GM19324 (cell line): Measurements from ENCODE around the gene CEBPB.

Experiments
- ATAC-seq: cut with Tn5 transposase; IDR thresholded peaks from one replicate; pipeline ENCODE4 v1.9.1; 2021; ENCODE audit warnings: mild to moderate bottlenecking, moderate library complexity; ENCODE audit not compliant: unreplicated experiment, low FRiP score

Gene CEBPB

DNA sequence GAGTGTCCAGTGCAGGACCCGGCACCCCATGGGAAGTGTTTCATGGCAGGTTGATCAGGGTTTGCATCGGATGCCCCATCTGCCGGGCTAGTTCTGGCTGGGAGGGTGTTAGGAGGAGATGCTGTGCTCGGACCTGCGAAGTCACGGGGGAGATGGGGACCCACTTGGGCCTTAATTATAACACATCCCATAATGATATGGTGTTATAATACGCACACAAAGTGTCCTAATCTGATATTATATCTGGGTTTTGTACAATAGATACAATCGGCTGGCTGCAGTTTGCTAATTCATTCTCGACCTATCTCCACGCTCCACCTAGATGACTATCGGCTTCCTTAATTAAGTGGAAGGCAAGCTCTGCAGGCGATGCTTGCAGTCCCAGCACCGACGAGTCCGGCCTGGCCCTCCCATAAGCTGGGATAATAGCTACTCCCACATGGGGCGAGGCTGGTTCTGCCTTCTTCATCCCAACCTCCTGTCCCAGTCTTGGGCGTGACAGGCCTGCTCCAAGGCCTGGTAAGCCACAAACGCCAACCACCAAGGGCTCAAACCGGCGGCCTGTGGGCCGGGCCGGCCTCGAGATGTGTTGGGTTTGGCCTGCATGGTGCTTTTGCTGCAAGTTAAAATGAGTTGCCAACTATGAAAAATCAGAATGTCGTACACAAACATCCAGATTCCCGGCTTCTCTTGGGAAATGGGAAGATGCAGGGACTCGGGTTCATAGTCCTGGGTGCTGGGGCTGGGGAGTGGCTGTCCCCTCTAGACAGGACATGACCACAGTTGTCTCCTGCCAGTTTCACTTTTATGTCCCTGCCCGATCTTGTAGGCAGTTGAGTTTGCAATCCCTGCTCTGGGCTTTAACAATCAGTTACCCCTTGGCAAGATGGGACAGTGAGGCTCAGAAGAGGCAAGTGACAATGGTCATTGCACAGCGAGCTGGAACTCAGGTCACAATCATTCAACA lies 32.7 kb downstream of the CEBPB start:
- ATAC-seq = no peak

DNA sequence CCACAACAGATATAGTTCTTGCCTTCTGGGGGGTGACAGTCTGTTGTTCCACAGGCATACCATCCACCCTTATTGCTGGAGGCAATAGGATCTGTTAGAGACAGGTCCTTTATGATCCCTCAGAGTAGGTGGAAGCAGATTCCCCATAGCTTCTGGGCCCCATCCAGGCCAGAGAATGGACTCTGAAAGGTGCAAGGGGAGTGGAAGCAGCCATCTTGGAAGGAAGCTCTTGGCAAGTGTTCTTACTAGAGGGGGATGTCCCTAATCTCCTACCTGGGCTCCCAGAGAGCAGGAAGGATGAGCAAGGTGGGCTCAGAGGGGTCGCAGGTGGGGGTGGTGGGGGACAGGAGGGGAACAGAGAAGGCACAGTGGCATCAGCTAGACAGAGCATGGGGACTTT lies 33.4 kb downstream of the CEBPB start:
- ATAC-seq = no peak

DNA sequence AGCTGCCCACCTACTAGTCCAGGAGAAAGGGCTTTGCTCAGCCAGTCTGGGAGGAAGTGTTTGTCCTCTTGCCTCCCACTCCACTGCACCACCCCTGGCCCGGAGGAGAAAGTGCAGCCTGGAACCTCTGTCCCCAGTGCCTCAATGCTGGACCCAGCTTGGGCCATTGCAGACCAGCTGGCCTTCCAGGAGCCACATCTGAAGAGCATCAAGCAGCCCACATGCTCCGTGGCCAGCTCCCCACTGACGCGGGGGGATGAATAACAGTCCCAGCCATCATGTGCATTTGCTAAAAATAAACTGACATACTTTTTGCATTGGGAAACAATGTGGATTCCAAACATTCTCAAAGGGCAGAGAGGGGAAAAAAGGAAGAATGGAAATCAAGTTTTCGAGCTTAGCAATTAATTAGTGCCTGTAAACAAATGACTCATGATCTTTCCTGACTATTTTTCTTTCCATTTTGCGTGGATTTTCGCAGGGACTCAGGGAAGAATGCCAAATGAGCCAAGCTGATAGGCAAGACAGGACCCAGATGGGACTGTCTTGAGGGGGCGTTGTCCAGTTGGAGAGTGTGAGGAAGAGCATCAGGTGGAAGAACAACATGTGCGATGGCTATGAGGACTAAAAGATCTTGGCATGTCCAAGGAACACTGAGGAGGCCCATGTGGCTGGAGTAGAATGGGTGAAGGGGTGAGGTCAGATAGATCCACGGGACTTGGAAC lies 34.1 kb downstream of the CEBPB start:
- no peak for ATAC-seq

DNA sequence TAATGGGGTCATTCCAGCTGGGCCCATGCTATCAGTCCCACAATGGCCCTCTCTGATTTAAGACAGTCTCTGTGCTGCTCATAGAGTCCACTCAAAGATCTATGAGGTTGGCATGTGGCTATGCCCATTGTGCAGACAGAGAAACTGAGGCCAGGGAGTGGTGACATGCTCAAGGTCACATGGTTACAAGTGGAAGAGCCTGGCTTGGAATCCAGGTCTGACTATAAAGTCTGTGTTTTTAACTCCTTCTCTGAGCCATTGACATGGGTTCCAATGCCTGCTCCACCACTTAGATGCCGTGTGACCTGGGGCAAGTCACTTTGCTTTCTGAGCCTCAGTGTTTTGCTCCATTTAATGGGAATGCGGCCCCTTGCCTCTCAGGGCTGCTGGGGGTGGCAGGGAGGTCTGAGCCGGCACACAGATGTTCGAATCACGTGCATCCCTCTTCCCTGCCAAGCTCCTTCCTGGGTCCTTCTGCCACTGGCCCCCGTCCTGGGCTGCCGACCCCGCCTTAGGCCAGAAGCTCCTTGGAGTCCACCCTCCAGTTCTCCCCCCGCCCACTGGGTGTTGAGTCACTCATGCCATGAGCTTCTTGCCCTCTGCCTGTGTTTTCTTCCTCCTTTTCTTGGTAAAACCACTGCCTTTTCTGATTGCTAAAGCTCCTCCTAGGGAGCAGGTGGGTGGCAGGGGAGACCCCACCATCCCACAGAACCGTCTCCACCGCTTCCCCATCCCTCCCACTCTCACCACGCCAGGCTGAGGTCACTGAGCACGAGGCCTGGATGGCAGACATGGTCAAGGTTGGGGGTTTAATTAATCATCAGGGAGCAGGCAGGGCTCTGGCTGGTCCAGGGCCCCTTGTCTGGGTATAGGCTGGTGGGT lies 35.7 kb downstream of the CEBPB start:
- no peak for ATAC-seq

DNA sequence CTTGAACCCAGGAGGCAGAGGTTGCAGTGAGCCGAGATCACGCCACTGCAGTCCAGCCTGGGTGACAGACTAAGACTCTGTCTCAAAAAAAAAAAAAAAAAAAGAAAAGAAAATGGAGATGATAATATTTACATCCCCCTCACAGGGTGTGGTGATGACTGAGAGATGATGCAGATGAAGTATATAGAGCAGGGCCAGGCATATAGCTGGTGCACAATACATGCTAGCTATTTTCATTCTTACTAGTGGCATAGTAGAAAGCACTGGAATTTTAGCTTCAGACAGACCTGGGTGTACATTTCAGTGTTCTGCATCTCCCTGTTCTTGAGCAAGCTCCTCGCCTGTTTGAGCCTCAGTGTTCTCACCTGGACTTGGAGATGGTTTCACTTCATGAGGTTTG lies 36.9 kb downstream of the CEBPB start:
- ATAC-seq = no peak

DNA sequence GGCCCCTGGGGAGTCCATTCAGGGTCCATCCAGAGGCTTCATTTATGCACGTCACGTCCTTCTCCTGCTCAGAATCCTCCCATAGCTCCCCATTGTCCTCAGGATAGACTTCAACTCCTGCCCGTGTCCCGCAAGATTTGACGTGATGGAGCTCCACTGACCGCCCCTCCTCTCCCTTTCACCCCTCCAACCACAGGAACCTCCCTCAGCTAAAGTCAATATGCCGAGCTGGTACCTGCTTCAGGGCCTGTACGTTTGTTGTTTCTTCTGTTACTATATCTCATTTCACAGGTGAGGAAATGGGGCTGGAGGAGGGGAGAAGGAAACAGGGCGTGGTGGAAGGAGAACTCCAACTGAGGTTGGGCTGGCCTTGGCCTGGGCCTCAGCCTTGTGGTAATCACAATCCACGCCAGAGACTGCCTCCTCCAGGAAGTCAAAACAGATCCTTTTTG lies 38.6 kb downstream of the CEBPB start:
- ATAC-seq = no peak

DNA sequence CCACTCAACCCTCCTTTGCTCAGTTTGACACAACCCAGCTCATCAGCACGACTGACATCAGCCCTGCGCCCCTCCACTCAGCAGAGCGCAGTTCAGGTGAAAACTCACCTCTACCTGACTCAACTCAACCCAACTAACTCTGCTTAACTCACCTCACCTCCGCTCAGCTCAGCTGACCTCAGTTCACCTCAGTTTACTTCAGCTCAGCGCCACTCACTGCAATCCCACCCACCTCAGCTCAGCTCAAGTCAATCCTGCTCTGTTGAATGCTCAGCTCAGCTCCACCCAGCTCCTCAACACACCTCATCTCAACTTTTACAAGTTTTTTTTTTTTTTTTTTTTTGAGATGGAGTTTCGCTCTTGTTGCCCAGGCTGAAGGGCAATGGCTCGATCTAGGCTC lies 39.6 kb downstream of the CEBPB start:
- no peak for ATAC-seq

DNA sequence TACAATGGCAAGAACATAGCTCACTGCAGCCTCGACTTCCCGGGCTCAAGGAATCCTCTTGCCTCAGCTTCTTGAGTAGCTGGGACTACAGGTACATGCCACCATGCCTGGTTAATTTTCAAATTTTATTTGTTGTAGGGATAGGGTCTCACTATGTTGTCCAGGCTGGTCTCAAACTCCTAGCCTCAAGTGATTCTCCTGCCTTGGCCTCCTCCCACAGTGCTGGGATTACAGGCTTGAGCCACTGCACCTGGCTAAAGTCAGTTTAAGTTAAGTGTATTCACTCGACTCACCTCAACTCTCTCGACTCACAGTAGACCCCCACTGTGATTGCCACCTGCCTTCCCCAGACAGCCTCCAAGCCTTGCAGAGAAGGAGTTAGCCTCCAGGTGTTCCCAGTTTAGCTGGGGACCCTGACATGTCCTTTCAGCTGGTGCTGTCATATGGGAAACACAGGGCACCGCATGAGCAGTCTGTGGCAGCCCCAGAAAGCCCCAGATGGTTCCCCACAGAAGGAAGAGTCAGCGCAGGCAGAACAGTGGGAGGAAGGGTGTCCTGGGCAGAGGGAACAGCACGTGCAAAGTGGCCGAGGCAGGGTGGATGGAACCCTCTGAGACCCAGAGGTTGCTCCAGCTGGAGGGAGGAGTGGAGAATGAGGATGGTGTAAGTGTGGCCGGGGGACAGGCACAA lies 40.4 kb downstream of the CEBPB start:
- no peak for ATAC-seq

DNA sequence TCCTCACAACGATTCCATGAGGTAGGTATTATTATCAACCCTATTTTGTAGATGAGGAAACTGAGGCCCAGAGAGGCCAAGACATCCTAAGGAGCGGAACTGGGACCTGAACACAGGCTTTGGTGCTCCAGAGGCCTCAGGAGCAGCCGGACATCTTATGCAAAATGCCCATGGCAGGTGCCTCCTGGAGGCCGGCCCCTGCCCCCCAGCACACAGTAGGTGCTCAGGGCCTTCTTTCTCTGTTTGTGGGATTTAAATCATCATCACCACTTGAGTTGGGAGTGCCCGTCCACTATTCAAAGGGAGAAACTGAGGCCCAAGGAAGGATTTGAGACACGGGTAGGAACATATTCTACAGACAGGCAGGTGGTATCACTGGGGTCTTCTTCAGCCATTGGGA lies 41.2 kb downstream of the CEBPB start:
- no peak for ATAC-seq

DNA sequence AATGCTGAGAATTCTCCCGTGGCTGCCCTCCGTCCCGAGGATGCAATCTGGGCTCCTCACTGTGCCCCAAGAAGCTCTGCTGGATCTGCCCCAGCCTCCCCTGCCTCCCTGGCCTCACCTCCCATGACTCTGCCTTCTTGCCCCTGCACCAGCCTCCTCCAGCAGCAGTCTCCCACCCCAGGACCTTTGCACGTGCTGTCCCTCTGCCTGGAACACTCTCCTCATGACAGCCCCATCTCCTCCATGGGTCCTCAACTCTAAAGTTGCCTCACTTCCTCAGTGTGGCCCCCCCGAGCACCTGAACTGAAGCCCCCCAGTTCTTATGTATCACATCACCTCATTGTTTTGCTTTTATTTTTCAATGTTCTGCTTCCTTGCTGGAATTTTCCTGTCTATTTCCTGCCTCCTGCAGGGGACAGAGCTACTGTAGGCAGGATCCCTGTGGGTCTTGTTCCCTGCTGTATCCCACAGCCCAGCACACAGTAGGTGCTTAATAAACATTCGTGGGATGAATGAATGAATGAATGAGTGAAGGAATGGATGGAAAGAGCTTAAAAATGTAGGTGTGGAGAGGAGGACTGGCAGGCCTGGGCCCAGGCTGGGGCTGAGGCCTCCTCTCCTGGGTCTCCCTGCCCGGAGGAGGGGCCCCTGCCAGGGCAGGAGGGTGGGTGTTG lies 42.2 kb downstream of the CEBPB start:
- no peak for ATAC-seq

DNA sequence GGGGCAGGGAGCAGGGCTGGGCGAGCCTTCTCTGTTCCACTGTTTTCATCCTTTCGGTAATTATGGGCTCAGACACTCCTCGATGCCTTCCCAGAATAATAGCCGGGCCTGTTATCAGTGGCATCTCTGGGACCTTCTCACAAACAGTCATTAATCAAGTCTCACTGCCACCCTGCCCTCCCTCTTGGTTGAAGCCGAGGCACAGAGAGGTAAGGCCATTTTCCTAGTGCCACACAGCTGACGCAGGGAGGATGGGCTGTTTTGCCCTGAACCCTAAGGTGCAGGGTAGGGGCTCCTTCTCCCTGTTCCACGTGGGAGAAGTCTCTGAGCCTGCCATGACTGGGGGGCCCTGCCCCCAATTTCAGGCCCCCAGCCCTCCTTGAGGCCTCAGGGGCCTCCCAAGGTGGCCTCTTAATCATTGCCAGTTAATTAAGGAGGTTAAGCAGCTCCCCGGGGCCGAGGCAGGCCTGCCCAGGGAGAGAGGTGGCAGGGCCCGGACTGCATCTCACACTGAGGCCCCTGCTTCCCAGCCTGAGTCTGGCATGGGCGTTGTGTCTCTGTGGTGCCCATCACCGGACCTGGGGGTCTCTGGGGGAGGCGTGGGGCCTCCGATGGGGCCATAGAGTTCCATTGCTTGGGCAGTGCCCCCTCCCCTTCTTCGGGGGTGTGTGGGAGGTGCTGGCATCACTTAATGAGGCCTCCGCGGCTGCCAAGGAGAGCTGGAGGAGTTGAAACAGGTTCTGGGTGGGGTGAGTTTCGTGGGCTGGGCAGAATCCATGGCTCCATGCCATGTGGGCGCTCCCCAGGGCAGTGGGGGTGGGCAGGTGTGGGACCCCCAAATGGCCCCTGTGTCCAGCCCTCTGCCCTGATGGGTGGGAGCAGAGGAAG lies 42.9 kb downstream of the CEBPB start:
- no peak for ATAC-seq

DNA sequence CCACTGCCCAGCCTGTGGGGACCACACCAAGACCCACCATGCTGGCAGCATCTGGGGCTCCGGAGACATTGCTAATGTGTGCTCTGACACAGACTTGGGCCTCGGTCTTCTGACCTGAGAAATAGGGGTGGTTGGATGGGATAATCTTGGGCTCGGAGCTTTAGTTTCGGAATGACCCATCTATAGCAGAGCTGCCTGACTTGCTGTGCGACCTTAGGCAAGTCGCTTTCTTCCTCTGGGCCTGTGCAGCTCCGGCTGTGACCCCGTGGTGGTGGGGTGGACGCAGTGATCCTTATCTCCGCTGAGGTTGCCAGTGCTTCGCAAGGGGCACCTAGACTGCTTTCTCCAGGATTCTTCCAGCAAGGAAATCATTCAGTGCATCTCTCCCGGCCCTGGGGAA lies 43.7 kb downstream of the CEBPB start:
- ATAC-seq = no peak

DNA sequence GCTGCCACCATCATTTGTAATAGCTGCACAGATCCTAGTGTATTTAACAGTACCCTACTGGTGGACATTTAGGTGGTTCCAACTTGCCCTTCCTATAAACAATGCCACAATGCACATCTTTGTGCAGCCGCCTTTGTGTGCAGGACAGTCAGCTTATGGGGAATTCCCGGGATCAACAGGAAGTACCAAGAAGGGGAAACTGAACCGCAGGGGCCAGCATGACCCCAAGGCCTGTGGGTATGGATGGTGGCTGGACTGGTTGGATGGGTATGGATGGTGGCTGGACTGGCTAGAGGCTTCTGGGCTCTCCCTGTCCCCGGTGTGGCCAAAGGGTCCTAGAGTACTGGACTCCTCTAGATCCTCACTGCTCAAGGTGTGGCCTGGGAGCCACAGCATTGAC lies 46.7 kb downstream of the CEBPB start:
- no peak for ATAC-seq

DNA sequence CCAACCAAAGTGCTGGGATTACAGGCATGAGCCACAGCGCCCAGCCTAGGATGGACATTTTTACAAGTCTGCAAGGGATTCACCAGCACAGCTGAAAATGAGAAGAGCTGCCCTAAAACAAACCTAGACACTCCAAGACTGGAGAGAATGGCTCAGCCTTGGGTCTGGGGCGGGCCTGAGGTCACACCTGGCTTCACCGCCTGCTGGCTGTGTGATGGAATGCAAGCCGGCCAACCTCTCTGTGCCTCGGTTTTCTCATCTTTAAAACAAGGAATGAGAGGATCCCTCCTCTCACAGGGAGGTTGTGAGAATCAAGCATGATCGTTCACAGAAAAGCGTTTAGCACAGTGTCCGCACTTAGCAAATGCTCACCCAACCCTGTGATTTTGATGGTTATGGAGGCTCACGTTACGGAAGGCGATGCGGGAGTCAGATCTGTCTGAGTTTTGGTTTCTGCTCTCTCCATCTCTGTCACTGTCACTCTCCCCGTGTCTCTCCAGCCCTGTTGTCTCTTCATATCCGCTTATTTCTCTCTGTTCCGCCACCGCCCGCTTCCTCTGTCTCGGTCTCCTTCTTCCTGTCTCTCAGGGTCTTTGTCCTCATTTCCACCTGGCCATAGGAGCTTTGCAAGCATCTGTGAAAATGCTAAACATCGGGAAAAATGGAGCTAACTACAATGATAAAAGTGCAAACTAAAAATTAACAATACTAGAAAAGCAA lies 47.6 kb downstream of the CEBPB start:
- no peak for ATAC-seq

DNA sequence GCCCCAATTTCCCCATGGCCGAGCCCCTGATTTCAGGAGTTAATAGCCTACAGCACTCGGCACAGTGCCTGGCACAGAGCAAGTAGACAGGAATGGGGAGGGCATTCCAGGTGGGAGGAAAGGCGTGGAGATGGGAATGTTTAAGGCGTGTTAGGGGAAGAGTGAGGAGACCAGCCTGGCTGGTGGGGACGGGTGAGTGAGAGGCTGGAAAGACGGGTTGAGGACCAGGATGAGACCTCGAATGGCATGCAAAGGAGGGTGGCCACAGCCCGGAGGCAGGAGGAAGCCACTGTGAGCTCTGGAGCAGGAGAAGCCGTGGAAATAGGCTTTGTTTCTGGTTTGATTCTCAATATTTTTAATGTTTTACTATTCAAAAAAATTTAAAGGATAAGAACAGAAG lies 49.5 kb downstream of the CEBPB start:
- ATAC-seq = no peak

DNA sequence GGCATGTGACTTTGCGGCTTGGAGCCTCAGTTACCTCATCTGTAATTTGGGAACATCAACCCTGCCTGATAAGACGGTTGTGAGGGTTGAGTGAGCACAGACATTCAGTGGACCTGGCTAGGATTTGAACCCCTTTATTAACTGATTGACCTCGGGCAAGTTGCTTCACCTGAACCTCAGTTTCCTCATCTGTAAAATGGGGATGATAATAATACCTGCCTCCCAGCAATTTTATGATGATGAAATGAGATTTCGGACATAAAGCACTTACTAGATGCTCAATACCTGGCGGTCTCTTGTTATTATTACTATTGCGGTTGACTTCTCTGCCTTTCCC lies 51.5 kb downstream of the CEBPB start:
- ATAC-seq = no peak
